Gastroesophageal sphincter (tissue), 3 donors: Measurements from ENCODE around the gene ZNF280A.

Experiments used
- CTCF ChIP-seq, 4 experiments: fragments of 200-600 bp in 2 of 4; fragments of 450-650 bp in 2 of 4; sonication (generic) in 1 of 4; IDR thresholded peaks; one replicate each; pipeline ENCODE4 v1.5.1; 2017 to 2019; ENCODE audit warnings: antibody characterized with exemption in 4 of 4, mild to moderate bottlenecking in 2 of 4, moderate library complexity in 2 of 4
- EP300 ChIP-seq: sonication (generic); formaldehyde crosslinking; IDR thresholded peaks from one replicate; pipeline ENCODE4 v1.6.1; 2017; ENCODE audit warnings: antibody characterized with exemption, mild to moderate bottlenecking
- POLR2A ChIP-seq, 2 donors: fragments of 450-650 bp; IDR thresholded peaks; one replicate each; pipeline ENCODE4 v1.6.1; 2017; ENCODE audit warnings: antibody characterized with exemption in 2 of 2, mild to moderate bottlenecking in 2 of 2, moderate library complexity in 1 of 2
- POLR2AphosphoS5 ChIP-seq: sonication (generic); formaldehyde crosslinking; IDR thresholded peaks from one replicate; pipeline ENCODE4 v1.6.1; 2017; ENCODE audit warnings: antibody characterized with exemption

GRCh38 chr22:22536916-22537315 is 16.8 kb upstream of the ZNF280A start:
- TF ChIP-seq CTCF (IDR thresholded peaks at IDR 0.05) (no peak), POLR2A (IDR thresholded peaks at IDR 0.05) (no peak), POLR2AphosphoS5 (no peak), EP300 (no peak)
